Suppressor macrophage treated with lipopolysaccharide for 1 hour (primary cell): ENCODE measurements around the gene TPM1.

ENCODE experiments used
- DNase-seq, 3 donors: peaks; one replicate each; pipeline ENCODE4 v3.0.0-alpha.2; 2020 to 2022

The TPM1 gene

GRCh38 chr15:63057468-63058345 lies 15.2 kb downstream of the TPM1 start:
- DNase-seq = no peak

GRCh38 chr15:63059075-63059474 lies 16.5 kb downstream of the TPM1 start:
- DNase-seq = no peak

GRCh38 chr15:63059573-63060216 lies 17.1 kb downstream of the TPM1 start:
- DNase-seq = no peak

GRCh38 chr15:63060699-63061098 lies 18.2 kb downstream of the TPM1 start:
- no peak for DNase-seq

GRCh38 chr15:63061975-63062374 lies 19.4 kb downstream of the TPM1 start:
- no peak for DNase-seq

- no peak for DNase-seq
Measured at GRCh38 chr15:63063164-63063756, 20.7 kb downstream of the TPM1 start.

GRCh38 chr15:63063877-63064409 lies 21.4 kb downstream of the TPM1 start:
- no peak for DNase-seq

- DNase-seq = no peak
Measured at GRCh38 chr15:63065262-63066221, 23.0 kb downstream of the TPM1 start.

GRCh38 chr15:63066272-63066671 lies 23.7 kb downstream of the TPM1 start:
- no peak for DNase-seq

- DNase-seq = peak in 2 of 3 donors; percentile 21 to 28
Measured at GRCh38 chr15:63067306-63067705, 24.8 kb downstream of the TPM1 start.

- DNase-seq = no peak
Measured at GRCh38 chr15:63067976-63068743, 25.6 kb downstream of the TPM1 start.

GRCh38 chr15:63069616-63070090 lies 27.1 kb downstream of the TPM1 start:
- DNase-seq = no peak

GRCh38 chr15:63070681-63071129 lies 28.2 kb downstream of the TPM1 start:
- DNase-seq = no peak

- no peak for DNase-seq
Measured at GRCh38 chr15:63071288-63071909, 28.9 kb downstream of the TPM1 start.

- DNase-seq = no peak
Measured at GRCh38 chr15:63072023-63072650, 29.6 kb downstream of the TPM1 start.

GRCh38 chr15:63072809-63073277 lies 30.3 kb downstream of the TPM1 start:
- no peak for DNase-seq

GRCh38 chr15:63073497-63074172 lies 31.1 kb downstream of the TPM1 start:
- no peak for DNase-seq

GRCh38 chr15:63075015-63075983 lies 32.8 kb downstream of the TPM1 start:
- DNase-seq = no peak
